ENCODE data around the gene LCN15.

LCN15 gene

GRCh38 chr9:136754059-136754572 is 10.2 kb downstream of the LCN15 start:
- no peak for DNase-seq

GRCh38 chr9:136753371-136754058 is 10.8 kb downstream of the LCN15 start:
- DNase-seq: no peak

GRCh38 chr9:136751814-136752213 is 12.5 kb downstream of the LCN15 start:
- no peak for DNase-seq

GRCh38 chr9:136751244-136751643 is 13.1 kb downstream of the LCN15 start:
- no peak for DNase-seq

GRCh38 chr9:136750526-136750925 is 13.8 kb downstream of the LCN15 start:
- no peak for DNase-seq

- no peak for DNase-seq
These were observed 15.4 kb downstream of the LCN15 start for GRCh38 chr9:136748666-136749611.

- no peak for DNase-seq
These were observed 16.1 kb downstream of the LCN15 start, which contains the start of gene LCN6 for GRCh38 chr9:136748201-136748600. LCN6 (minus strand) TSS chr9:136748525; CDS start chr9:136748483, 42 bp downstream.

GRCh38 chr9:136747161-136748060 is 16.9 kb downstream of the LCN15 start:
- no peak for DNase-seq

- no peak for DNase-seq
These were observed 17.7 kb downstream of the LCN15 start for GRCh38 chr9:136746621-136747020.

GRCh38 chr9:136746155-136746490 is 18.2 kb downstream of the LCN15 start:
- no peak for DNase-seq

GRCh38 chr9:136745389-136746154 is 18.7 kb downstream of the LCN15 start:
- no peak for DNase-seq

GRCh38 chr9:136744773-136745172 is 19.5 kb downstream of the LCN15 start:
- no peak for DNase-seq

- DNase-seq: no peak
These were observed 20.6 kb downstream of the LCN15 start for GRCh38 chr9:136743639-136744211.

GRCh38 chr9:136742591-136743391 is 21.5 kb downstream of the LCN15 start, which contains the start of gene LCN10:
LCN10 (minus strand) TSS chr9:136742940; CDS start chr9:136742903, 37 bp downstream.
- DNase-seq: no peak

GRCh38 chr9:136741883-136742571 is 22.3 kb downstream of the LCN15 start:
- DNase-seq: peak in 1 of 2 donors; percentile 44

- DNase-seq: no peak
These were observed 23.1 kb downstream of the LCN15 start for GRCh38 chr9:136740971-136741882.

GRCh38 chr9:136740491-136740890 is 23.8 kb downstream of the LCN15 start:
- DNase-seq: no peak

- DNase-seq: no peak
These were observed 24.2 kb downstream of the LCN15 start for GRCh38 chr9:136740069-136740468.

GRCh38 chr9:136739509-136739908 is 24.8 kb downstream of the LCN15 start:
- DNase-seq: no peak
